Naive B cell (primary cell): ENCODE results near the gene MCTP1. TPM values are rescaled to one million over a fixed set of nuclear protein-coding genes. Genes with fewer than 3 reads are reported as not detected.
A peak's percentile ranks its signal among the peaks of the same experiment; 100 is the strongest.

Experiments used
- ATAC-seq, 2 donors: fragments of 150-1000 bp; cut with Tn5 transposase; 2 replicates each; pipeline ENCODE4 v1.10.0; 2021; ENCODE audit warnings: low read depth in 2 of 2, mild to moderate bottlenecking in 2 of 2, moderate library complexity in 2 of 2
- DNase-seq: peaks from one replicate; pipeline ENCODE4 v3.0.0; 2022
- H3K27ac Mint-ChIP-seq, 6 donors: one replicate each; pipeline ENCODE4 v1.8.0; 2020 to 2022; ENCODE audit warnings: mild to moderate bottlenecking in 6 of 6, mixed read lengths in 6 of 6, moderate library complexity in 5 of 6, inconsistent platforms in 2 of 6
- H3K27me3 Mint-ChIP-seq, 3 donors: one replicate each; pipeline ENCODE4 v1.8.0; 2021 to 2022; ENCODE audit warnings: mixed read lengths in 3 of 3, mild to moderate bottlenecking in 1 of 3
- H3K36me3 Mint-ChIP-seq, 2 donors: one replicate each; pipeline ENCODE4 v1.8.0; 2020 to 2022; ENCODE audit warnings: mixed read lengths in 2 of 2, inconsistent platforms in 1 of 2, mild to moderate bottlenecking in 1 of 2
- H3K4me1 Mint-ChIP-seq, 3 donors: one replicate each; pipeline ENCODE4 v1.8.0; 2020 to 2022; ENCODE audit warnings: mixed read lengths in 3 of 3, inconsistent platforms in 1 of 3, mild to moderate bottlenecking in 1 of 3, moderate library complexity in 1 of 3
- H3K4me3 Mint-ChIP-seq, 8 donors: one replicate each; pipeline ENCODE4 v1.8.0; 2020 to 2022; ENCODE audit warnings: mild to moderate bottlenecking in 8 of 8, mixed read lengths in 8 of 8, moderate library complexity in 8 of 8, inconsistent platforms in 2 of 8
- H3K9me3 Mint-ChIP-seq, 7 donors: one replicate each; pipeline ENCODE4 v1.8.0; 2020 to 2022; ENCODE audit warnings: mixed read lengths in 7 of 7, mild to moderate bottlenecking in 5 of 7, inconsistent platforms in 2 of 7, moderate library complexity in 1 of 7
- polyA plus RNA-seq, 6 donors: library from polyadenylated mRNA; unstranded; fragments of 300-500 nt; fragmentation: Illumina TruSeq; gene quantifications; one replicate each; pipeline ENCODE4 v1.2.3, GENCODE V29; 2021; ENCODE audit warnings: low read depth in 6 of 6

Gene MCTP1
- polyA plus RNA-seq, 6 donors from 2014 or later = 0.39 to 2.3 (median 0.81) TPM

GRCh38 chr5:94725142-94725541 is 559.8 kb downstream of the MCTP1 start:
- no peak overlapping the region for H3K27ac Mint-ChIP-seq
- no peak for ATAC-seq
- no peaks in the 10 kb centered on the region for H3K4me1 Mint-ChIP-seq
- no peaks in the 10 kb centered on the region for H3K9me3 Mint-ChIP-seq
- no peaks in the 10 kb centered on the region for H3K27me3 Mint-ChIP-seq
- no peak for DNase-seq
- H3K4me3 Mint-ChIP-seq = no peak overlapping the region
- H3K36me3 Mint-ChIP-seq = no peaks in the 10 kb centered on the region

- H3K4me1 Mint-ChIP-seq = no peaks in the 10 kb centered on the region
- ATAC-seq (no peak), DNase-seq (no peak)
- peaks cover 0 to 6% (median 0%) of the 10 kb centered on the region in 7 donors for H3K9me3 Mint-ChIP-seq
- H3K27ac Mint-ChIP-seq = no peak overlapping the region
- no peak overlapping the region for H3K4me3 Mint-ChIP-seq
- H3K36me3 Mint-ChIP-seq = peaks cover 5 to 22% of the 10 kb centered on the region in 2 donors
- H3K27me3 Mint-ChIP-seq = no peaks in the 10 kb centered on the region
Observed at GRCh38 chr5:94715768-94716167, 569.1 kb downstream of the MCTP1 start.

- DNase-seq (no peak), ATAC-seq (no peak)
- Mint-ChIP-seq H3K36me3 (peaks cover 5 to 37% of the 10 kb centered on the region in 2 donors), H3K27ac (peak overlapping the region in 1 of 6 donors; percentile 94), H3K9me3 (no peaks in the 10 kb centered on the region), H3K4me1 (no peaks in the 10 kb centered on the region), H3K27me3 (no peaks in the 10 kb centered on the region), H3K4me3 (no peak overlapping the region)
Observed at GRCh38 chr5:94711785-94712184, 573.1 kb downstream of the MCTP1 start.

GRCh38 chr5:94709277-94709676 is 575.6 kb downstream of the MCTP1 start:
- no peak for DNase-seq
- H3K27ac Mint-ChIP-seq = no peak overlapping the region
- peaks cover 5 to 37% of the 10 kb centered on the region in 2 donors for H3K36me3 Mint-ChIP-seq
- H3K4me1 Mint-ChIP-seq = no peaks in the 10 kb centered on the region
- H3K27me3 Mint-ChIP-seq = no peaks in the 10 kb centered on the region
- no peak for ATAC-seq
- H3K4me3 Mint-ChIP-seq = no peak overlapping the region
- no peaks in the 10 kb centered on the region for H3K9me3 Mint-ChIP-seq

GRCh38 chr5:94707359-94707758 is 577.5 kb downstream of the MCTP1 start:
- Mint-ChIP-seq H3K9me3 (no peaks in the 10 kb centered on the region), H3K4me3 (peak overlapping the region in 1 of 8 donors; percentile 44), H3K36me3 (peaks cover 5 to 24% of the 10 kb centered on the region in 2 donors), H3K27me3 (no peaks in the 10 kb centered on the region), H3K27ac (no peak overlapping the region), H3K4me1 (peaks cover 6 to 10% (median 8%) of the 10 kb centered on the region in 3 donors)
- ATAC-seq (no peak), DNase-seq (no peak)

- Mint-ChIP-seq H3K27me3 (no peaks in the 10 kb centered on the region), H3K27ac (no peak overlapping the region), H3K36me3 (peaks cover 0 to 15% of the 10 kb centered on the region in 2 donors), H3K4me3 (no peak overlapping the region), H3K4me1 (peaks cover 11 to 12% (median 12%) of the 10 kb centered on the region in 3 donors), H3K9me3 (no peaks in the 10 kb centered on the region)
- ATAC-seq (no peak), DNase-seq (no peak)
Observed at GRCh38 chr5:94705427-94705826, 579.5 kb downstream of the MCTP1 start.

GRCh38 chr5:94702729-94703128 is 582.2 kb downstream of the MCTP1 start:
- Mint-ChIP-seq H3K4me3 (peak overlapping the region in 1 of 8 donors; percentile 9), H3K27ac (peak overlapping the region in 5 of 6 donors; percentile 20 to 86 (median 39)), H3K4me1 (peaks cover 11 to 12% (median 12%) of the 10 kb centered on the region in 3 donors), H3K36me3 (no peaks in the 10 kb centered on the region), H3K27me3 (no peaks in the 10 kb centered on the region), H3K9me3 (no peaks in the 10 kb centered on the region)
- DNase-seq = peak; percentile 7
- ATAC-seq = peak; percentile 68 to 80

- DNase-seq (no peak), ATAC-seq (no peak)
- Mint-ChIP-seq H3K27ac (peak overlapping the region in 1 of 6 donors; percentile 87), H3K36me3 (no peaks in the 10 kb centered on the region), H3K27me3 (no peaks in the 10 kb centered on the region), H3K9me3 (no peaks in the 10 kb centered on the region), H3K4me3 (no peak overlapping the region), H3K4me1 (peaks cover 11 to 12% (median 12%) of the 10 kb centered on the region in 3 donors)
Observed at GRCh38 chr5:94700592-94700991, 584.3 kb downstream of the MCTP1 start.

- Mint-ChIP-seq H3K36me3 (no peaks in the 10 kb centered on the region), H3K4me1 (peaks cover 11 to 12% (median 12%) of the 10 kb centered on the region in 3 donors), H3K9me3 (no peaks in the 10 kb centered on the region), H3K4me3 (no peak overlapping the region), H3K27me3 (no peaks in the 10 kb centered on the region), H3K27ac (peak overlapping the region in 1 of 6 donors; percentile 67)
- DNase-seq (no peak), ATAC-seq (no peak)
Observed at GRCh38 chr5:94699562-94699961, 585.3 kb downstream of the MCTP1 start.

- H3K36me3 Mint-ChIP-seq = no peaks in the 10 kb centered on the region
- no peaks in the 10 kb centered on the region for H3K9me3 Mint-ChIP-seq
- peak overlapping the region in 1 of 6 donors; percentile 65 for H3K27ac Mint-ChIP-seq
- DNase-seq (no peak), ATAC-seq (no peak)
- H3K27me3 Mint-ChIP-seq = no peaks in the 10 kb centered on the region
- H3K4me1 Mint-ChIP-seq = peaks cover 11 to 12% (median 11%) of the 10 kb centered on the region in 3 donors
- H3K4me3 Mint-ChIP-seq = no peak overlapping the region
Observed at GRCh38 chr5:94698197-94698596, 586.7 kb downstream of the MCTP1 start.

GRCh38 chr5:94694671-94695070 is 590.2 kb downstream of the MCTP1 start:
- no peaks in the 10 kb centered on the region for H3K4me1 Mint-ChIP-seq
- H3K9me3 Mint-ChIP-seq = no peaks in the 10 kb centered on the region
- H3K36me3 Mint-ChIP-seq = peaks cover 0 to 6% of the 10 kb centered on the region in 2 donors
- ATAC-seq (no peak), DNase-seq (no peak)
- no peaks in the 10 kb centered on the region for H3K27me3 Mint-ChIP-seq
- no peak overlapping the region for H3K4me3 Mint-ChIP-seq
- no peak overlapping the region for H3K27ac Mint-ChIP-seq

- DNase-seq = no peak
- H3K36me3 Mint-ChIP-seq = peaks cover 0 to 14% of the 10 kb centered on the region in 2 donors
- no peaks in the 10 kb centered on the region for H3K4me1 Mint-ChIP-seq
- H3K4me3 Mint-ChIP-seq = no peak overlapping the region
- no peaks in the 10 kb centered on the region for H3K27me3 Mint-ChIP-seq
- no peak overlapping the region for H3K27ac Mint-ChIP-seq
- no peak for ATAC-seq
- H3K9me3 Mint-ChIP-seq = no peaks in the 10 kb centered on the region
Observed at GRCh38 chr5:94693845-94694370, 591.0 kb downstream of the MCTP1 start.

- ATAC-seq (peak; percentile 47 to 58), DNase-seq (peak; percentile 29)
- no peak overlapping the region for H3K4me3 Mint-ChIP-seq
Observed at GRCh38 chr5:94693043-94693822, 591.7 kb downstream of the MCTP1 start.

GRCh38 chr5:94692581-94692980 is 592.3 kb downstream of the MCTP1 start:
- Mint-ChIP-seq H3K4me1 (no peaks in the 10 kb centered on the region), H3K4me3 (no peak overlapping the region), H3K27me3 (no peaks in the 10 kb centered on the region), H3K36me3 (peaks cover 0 to 16% of the 10 kb centered on the region in 2 donors), H3K9me3 (no peaks in the 10 kb centered on the region), H3K27ac (no peak overlapping the region)
- DNase-seq (no peak), ATAC-seq (no peak)

More at GRCh38 chr5:94693043-94693822, 591.7 kb downstream of the MCTP1 start:
- Mint-ChIP-seq H3K4me1 (no peaks in the 10 kb centered on the region), H3K27me3 (no peaks in the 10 kb centered on the region), H3K36me3 (peaks cover 0 to 16% of the 10 kb centered on the region in 2 donors), H3K27ac (peak overlapping the region in 1 of 6 donors; percentile 49), H3K9me3 (no peaks in the 10 kb centered on the region)
